Stimulated activated CD8-positive, alpha-beta memory T cell treated with anti-CD3 and anti-CD28 coated beads, Interleukin-7, amount 100 ng/mL, for 48 hours (primary cell): ENCODE results near the gene GPR4.

Experiments
- DNase-seq, 2 donors: peaks; one replicate each; pipeline ENCODE4 v3.0.0-alpha.2; 2020; ENCODE audit warnings: low read depth in 1 of 2; ENCODE audit errors: extremely low read depth in 1 of 2

GPR4 gene

GRCh38 chr19:45590300-45591003 lies 11.6 kb downstream of the GPR4 start:
- DNase-seq: no peak

GRCh38 chr19:45589768-45590167 lies 12.2 kb downstream of the GPR4 start:
- DNase-seq: no peak

- no peak for DNase-seq
Measured at GRCh38 chr19:45587873-45588272, 14.1 kb downstream of the GPR4 start.

- DNase-seq: no peak
Measured at GRCh38 chr19:45585158-45585577, 16.8 kb downstream of the GPR4 start.

GRCh38 chr19:45584332-45585157 lies 17.5 kb downstream of the GPR4 start, which contains the start of gene OPA3:
Gene OPA3 (minus strand): TSS chr19:45584802. CDS start chr19:45584764, 38 bp downstream.
- DNase-seq: peak; percentile 93 to 100

GRCh38 chr19:45581576-45581975 lies 20.4 kb downstream of the GPR4 start:
- no peak for DNase-seq

GRCh38 chr19:45578861-45579260 lies 23.2 kb downstream of the GPR4 start:
- no peak for DNase-seq

- DNase-seq: no peak
Measured at GRCh38 chr19:45577111-45577905, 24.7 kb downstream of the GPR4 start.

GRCh38 chr19:45576682-45577081 lies 25.3 kb downstream of the GPR4 start:
- DNase-seq: no peak

- no peak for DNase-seq
Measured at GRCh38 chr19:45575216-45575615, 26.8 kb downstream of the GPR4 start.

- DNase-seq: no peak
Measured at GRCh38 chr19:45574526-45574925, 27.5 kb downstream of the GPR4 start.

GRCh38 chr19:45571457-45572220 lies 30.4 kb downstream of the GPR4 start:
- DNase-seq: no peak

GRCh38 chr19:45569619-45570421 lies 32.2 kb downstream of the GPR4 start:
- DNase-seq: peak; percentile 27 to 41

GRCh38 chr19:45568732-45569131 lies 33.3 kb downstream of the GPR4 start:
- no peak for DNase-seq

- DNase-seq: no peak
Measured at GRCh38 chr19:45567609-45568008, 34.4 kb downstream of the GPR4 start.

- DNase-seq: no peak
Measured at GRCh38 chr19:45564131-45564780, 37.8 kb downstream of the GPR4 start.

- no peak for DNase-seq
Measured at GRCh38 chr19:45560686-45561085, 41.3 kb downstream of the GPR4 start.

- no peak for DNase-seq
Measured at GRCh38 chr19:45560038-45560437, 42.0 kb downstream of the GPR4 start.

GRCh38 chr19:45558399-45558878 lies 43.6 kb downstream of the GPR4 start:
- DNase-seq: peak in 1 of 2 donors; percentile 48
